PC-9 (cell line): ENCODE data around the gene CNPY3. TPM values are rescaled to one million over a fixed set of nuclear protein-coding genes. Genes with fewer than 3 reads are reported as not detected.

Experiments
- BruUV-seq: library from RNA; stranded (reverse); fragments of 400-500 nt; replicated peaks from 2 replicates; lab custom pipeline; 2021; lab: Mats Ljungman, UMichigan
- CTCF ChIA-PET: fragments of 300-600 bp; sonication (Branson Sonifier 250); formaldehyde crosslinking; loops from one replicate; lab custom pipeline; 2022; ENCODE audit warnings: antibody characterized with exemption; lab: Charles Lee
- POLR2A ChIA-PET: fragments of 300-600 bp; sonication (Branson Sonifier 250); formaldehyde crosslinking; loops from one replicate; lab custom pipeline; 2022; ENCODE audit warnings: antibody characterized with exemption; ENCODE audit not compliant: unreplicated experiment; lab: Charles Lee
- DNase-seq, 2 experiments: peaks; one replicate each; pipeline versions ENCODE4 v3.0.0 to v3.0.0-alpha.2; 2015 to 2022; ENCODE audit warnings: mixed read lengths in 1 of 2
- H2AFZ ChIP-seq: fragments of 200-600 bp; sonication (generic); 2 replicates; pipeline ENCODE4 v1.8.1; 2017; ENCODE audit warnings: antibody characterized with exemption
- H3F3A ChIP-seq: fragments of 200-600 bp; sonication (generic); 2 replicates; pipeline ENCODE4 v1.8.1; 2017; ENCODE audit warnings: antibody characterized with exemption, mild to moderate bottlenecking, low read depth; ENCODE audit not compliant: insufficient read depth
- H3K27ac ChIP-seq: fragments of 200-600 bp; sonication (generic); 2 replicates; pipeline ENCODE4 v1.6.1; 2016; ENCODE audit warnings: mixed run types
- H3K27me3 ChIP-seq: fragments of 200-600 bp; sonication (generic); 2 replicates; pipeline ENCODE4 v1.6.1; 2016; ENCODE audit warnings: low read depth, mixed run types; ENCODE audit not compliant: insufficient read depth
- H3K36me3 ChIP-seq: fragments of 200-600 bp; sonication (generic); 2 replicates; pipeline ENCODE4 v1.6.1; 2016; ENCODE audit warnings: low read depth, mixed run types
- H3K4me1 ChIP-seq: fragments of 200-600 bp; sonication (generic); replicated peaks from 2 replicates; pipeline ENCODE4 v1.6.1; 2016; ENCODE audit warnings: mixed run types; ENCODE audit not compliant: insufficient read depth
- H3K4me2 ChIP-seq: fragments of 200-600 bp; sonication (generic); 2 replicates; pipeline ENCODE4 v1.6.1; 2017; ENCODE audit warnings: mixed run types
- H3K4me3 ChIP-seq: fragments of 200-600 bp; sonication (generic); 2 replicates; pipeline ENCODE4 v1.6.1; 2016; ENCODE audit warnings: mixed run types
- H3K79me2 ChIP-seq: fragments of 200-600 bp; sonication (generic); 2 replicates; pipeline ENCODE4 v1.6.1; 2017; ENCODE audit warnings: low read depth, mixed run types
- H3K9me2 ChIP-seq: fragments of 200-600 bp; sonication (generic); 2 replicates; pipeline ENCODE4 v1.8.1; 2017; ENCODE audit warnings: mild to moderate bottlenecking; ENCODE audit not compliant: insufficient read depth
- H3K9me3 ChIP-seq: fragments of 200-600 bp; sonication (generic); 2 replicates; pipeline ENCODE4 v1.8.1; 2016; ENCODE audit warnings: low read depth; ENCODE audit not compliant: insufficient read depth
- H4K20me1 ChIP-seq: fragments of 200-600 bp; sonication (generic); 2 replicates; pipeline ENCODE4 v1.8.1; 2017; ENCODE audit not compliant: insufficient read depth
- EZH2 ChIP-seq: fragments of 200-600 bp; sonication (generic); IDR thresholded peaks from 2 replicates; pipeline ENCODE4 v1.8.0; 2017; ENCODE audit warnings: antibody characterized with exemption, low read depth
- intact Hi-C: fragments of 100-400 bp; cut with micrococcal nuclease; formaldehyde crosslinking; loops from one replicate; pipeline ENCODE4 v1.10.0; 2022; ENCODE audit not compliant: unreplicated experiment
- total RNA-seq: library from RNA; stranded (reverse); gene quantifications from 2 replicates; pipeline ENCODE4 v1.2.3, GENCODE V29; 2021
- TF ChIP-seq, protein P1 (sequence below): fragments of 200-600 bp; sonication (generic); conservative IDR thresholded peaks from 2 replicates; pipeline ENCODE4 v1.6.1; 2017; ENCODE audit warnings: mixed run types, antibody characterized with exemption, mild to moderate bottlenecking, moderate library complexity

Gene CNPY3
- total RNA-seq, 1 experiment from 2014 or later: 47.7 TPM

DNA sequence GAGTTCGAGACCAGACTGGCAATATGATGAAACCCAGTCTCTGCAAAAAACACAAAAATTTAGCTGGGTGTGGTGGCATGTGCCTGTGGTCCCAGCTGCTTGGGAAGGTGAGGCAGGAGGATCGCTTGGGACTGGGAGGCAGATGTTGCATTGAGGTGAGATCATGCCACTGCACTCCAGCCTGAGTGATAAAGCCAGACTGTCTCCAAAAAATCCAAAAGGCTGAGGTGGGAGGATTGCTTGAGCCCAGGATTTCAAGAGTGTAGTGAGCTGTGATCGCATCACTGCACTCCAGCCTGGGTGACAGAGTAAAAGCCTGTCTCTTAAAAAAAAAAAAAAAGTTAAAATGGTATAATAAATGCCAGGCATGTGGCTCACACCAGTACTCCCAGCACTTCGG lies 14.7 kb upstream of the CNPY3 start:
- CTCF ChIA-PET: interaction anchor here (0.6 kb wide), 2 partner anchors 23 to 94 kb away, joined by 3 read pairs; no protein-coding TSS in a partner anchor
- no peak overlapping the region for H3K4me3 ChIP-seq
- H3K27me3 ChIP-seq: no peaks in the 10 kb centered on the region
- no peak overlapping the region for H2AFZ ChIP-seq
- intact Hi-C loops: no loop called here
- H3K4me1 ChIP-seq: no peaks in the 10 kb centered on the region
- no peaks in the 10 kb centered on the region for H3K9me2 ChIP-seq
- H3K79me2 ChIP-seq: no peaks in the 10 kb centered on the region
- no peak for DNase-seq
- no peak overlapping the region for H3K4me2 ChIP-seq
- no peaks in the 10 kb centered on the region; the same call in 1 of the 2 replicates for H3F3A ChIP-seq
- no TSS peak for BruUV-seq
- H4K20me1 ChIP-seq: no peaks in the 10 kb centered on the region
- no peak overlapping the region for H3K27ac ChIP-seq
- no peaks in the 10 kb centered on the region for H3K36me3 ChIP-seq
- TF ChIP-seq, protein P1, sequence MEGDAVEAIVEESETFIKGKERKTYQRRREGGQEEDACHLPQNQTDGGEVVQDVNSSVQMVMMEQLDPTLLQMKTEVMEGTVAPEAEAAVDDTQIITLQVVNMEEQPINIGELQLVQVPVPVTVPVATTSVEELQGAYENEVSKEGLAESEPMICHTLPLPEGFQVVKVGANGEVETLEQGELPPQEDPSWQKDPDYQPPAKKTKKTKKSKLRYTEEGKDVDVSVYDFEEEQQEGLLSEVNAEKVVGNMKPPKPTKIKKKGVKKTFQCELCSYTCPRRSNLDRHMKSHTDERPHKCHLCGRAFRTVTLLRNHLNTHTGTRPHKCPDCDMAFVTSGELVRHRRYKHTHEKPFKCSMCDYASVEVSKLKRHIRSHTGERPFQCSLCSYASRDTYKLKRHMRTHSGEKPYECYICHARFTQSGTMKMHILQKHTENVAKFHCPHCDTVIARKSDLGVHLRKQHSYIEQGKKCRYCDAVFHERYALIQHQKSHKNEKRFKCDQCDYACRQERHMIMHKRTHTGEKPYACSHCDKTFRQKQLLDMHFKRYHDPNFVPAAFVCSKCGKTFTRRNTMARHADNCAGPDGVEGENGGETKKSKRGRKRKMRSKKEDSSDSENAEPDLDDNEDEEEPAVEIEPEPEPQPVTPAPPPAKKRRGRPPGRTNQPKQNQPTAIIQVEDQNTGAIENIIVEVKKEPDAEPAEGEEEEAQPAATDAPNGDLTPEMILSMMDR: no peak
- TF ChIP-seq EZH2: no peak
- POLR2A ChIA-PET: interaction anchor here (0.6 to 0.7 kb wide), 2 partner anchors 110 to 936 kb away, joined by 5 to 10 read pairs; no protein-coding TSS in a partner anchor
- H3K9me3 ChIP-seq: no peaks in the 10 kb centered on the region

DNA sequence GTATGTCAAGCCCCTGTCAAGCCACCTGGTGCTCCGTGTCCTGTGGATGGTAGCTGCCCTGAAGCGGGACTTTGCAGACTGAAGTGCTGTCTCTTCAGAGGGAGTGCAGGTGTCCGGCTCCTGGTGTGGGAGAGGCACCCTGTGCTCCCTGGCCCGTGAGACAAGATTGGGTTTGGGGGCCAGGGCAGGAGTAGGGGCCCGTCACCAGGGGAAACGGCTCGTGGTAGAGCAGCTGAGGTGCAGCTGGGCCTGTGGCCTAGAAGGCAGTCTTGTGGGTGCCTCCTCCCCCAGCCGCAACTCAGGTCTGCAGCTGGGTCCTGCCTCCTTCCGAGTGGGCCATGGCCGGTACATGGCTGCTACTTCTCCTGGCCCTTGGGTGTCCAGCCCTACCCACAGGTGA lies 13.5 kb upstream of the CNPY3 start, which contains the start of gene PTCRA:
TSS of gene PTCRA (plus strand) at position 322 of the 400 bp plus-strand sequence. CDS start at position 339, 17 bp downstream.
- Histone ChIP-seq H3K4me2 (no peak within 1 kb of the TSS), H2AFZ (no peak within 1 kb of the TSS), H3K4me3 (no peak within 1 kb of the TSS), H3F3A (peaks cover 3% of the 10 kb centered on the region; the same call in 1 of the 2 replicates), H3K9me3 (no peaks in the 10 kb centered on the region), H3K36me3 (no peaks in the 10 kb centered on the region), H3K27ac (no peak within 1 kb of the TSS), H3K4me1 (no peaks in the 10 kb centered on the region), H3K27me3 (no peaks in the 10 kb centered on the region), H3K79me2 (no peaks in the 10 kb centered on the region), H4K20me1 (no peaks in the 10 kb centered on the region), H3K9me2 (no peaks in the 10 kb centered on the region)
- no peak for TF ChIP-seq EZH2
- TF ChIP-seq, protein P1: no peak
- intact Hi-C loops: no loop called here
- DNase-seq: no peak
- ChIA-PET POLR2A (no interaction called here), CTCF (no interaction called here)
- no TSS peak for BruUV-seq

DNA sequence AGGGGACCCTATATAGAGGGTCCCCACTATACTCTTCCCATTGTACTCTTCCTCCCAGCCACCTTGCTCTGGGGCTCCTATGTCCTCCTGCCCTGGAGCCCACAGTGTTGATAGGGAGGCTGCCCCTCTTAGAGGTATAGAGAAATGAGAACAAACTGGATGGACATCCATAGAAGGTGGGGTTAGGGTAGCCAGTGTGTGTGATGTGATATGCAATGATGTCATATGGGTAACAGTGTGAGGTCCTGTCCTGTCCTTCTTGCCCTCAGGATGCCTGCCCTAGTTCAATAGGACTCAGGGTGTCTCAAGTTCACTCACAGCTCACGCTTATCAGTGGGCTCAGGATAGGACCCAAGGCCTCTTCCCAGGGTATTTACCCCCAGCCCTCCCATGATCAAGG lies 13.0 kb upstream of the CNPY3 start:
- no peaks in the 10 kb centered on the region for H3K9me2 ChIP-seq
- no peaks in the 10 kb centered on the region for H3K79me2 ChIP-seq
- H3K9me3 ChIP-seq: no peaks in the 10 kb centered on the region
- TF ChIP-seq, protein P1: no peak
- TF ChIP-seq EZH2: no peak
- no peaks in the 10 kb centered on the region for H4K20me1 ChIP-seq
- CTCF ChIA-PET: no interaction called here
- H3F3A ChIP-seq: peaks cover 3% of the 10 kb centered on the region; the same call in 1 of the 2 replicates
- BruUV-seq: no TSS peak
- no peaks in the 10 kb centered on the region for H3K4me1 ChIP-seq
- H3K36me3 ChIP-seq: no peaks in the 10 kb centered on the region
- POLR2A ChIA-PET: no interaction called here
- no peaks in the 10 kb centered on the region for H3K27me3 ChIP-seq
- no peak overlapping the region for H2AFZ ChIP-seq
- H3K27ac ChIP-seq: no peak overlapping the region
- H3K4me2 ChIP-seq: no peak overlapping the region
- intact Hi-C loops: no loop called here
- no peak for DNase-seq
- no peak overlapping the region for H3K4me3 ChIP-seq
